Stimulated activated CD8-positive, alpha-beta memory T cell treated with anti-CD3 and anti-CD28 coated beads, Interleukin-2, amount 100 ng/mL, for 1 hour (primary cell): ENCODE data around the gene CNTNAP2.

Experiments used
- DNase-seq, 2 donors: peaks; one replicate each; pipeline ENCODE4 v3.0.0-alpha.2; 2020; ENCODE audit warnings: low read depth in 2 of 2

CNTNAP2 gene

GRCh38 chr7:146764458-146764857, 647.9 kb downstream of the CNTNAP2 start:
- no peak for DNase-seq

DNA sequence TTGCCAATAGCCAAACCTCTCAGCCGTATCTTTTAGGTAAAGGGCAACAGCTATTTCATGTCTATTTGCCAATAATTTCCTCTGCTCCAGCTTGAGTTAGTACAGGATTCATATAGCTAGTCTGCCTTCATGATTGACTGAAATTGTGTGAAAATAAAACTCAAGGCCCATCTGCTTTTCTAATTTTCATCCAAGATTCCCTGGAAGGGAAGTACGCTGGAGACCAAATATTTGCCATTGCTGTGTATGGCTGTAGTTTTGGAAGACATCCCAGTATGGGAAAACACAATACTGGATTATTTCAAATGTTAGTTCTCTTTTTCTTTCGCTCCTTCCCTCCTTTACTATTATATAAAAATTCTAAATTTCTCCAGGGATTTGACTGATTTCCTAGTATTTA, 652.4 kb downstream of the CNTNAP2 start:
- no peak for DNase-seq

- DNase-seq = no peak
These were observed 656.0 kb downstream of the CNTNAP2 start for GRCh38 chr7:146772601-146773000.

- DNase-seq = no peak
These were observed 656.9 kb downstream of the CNTNAP2 start for GRCh38 chr7:146773506-146773905.

DNA sequence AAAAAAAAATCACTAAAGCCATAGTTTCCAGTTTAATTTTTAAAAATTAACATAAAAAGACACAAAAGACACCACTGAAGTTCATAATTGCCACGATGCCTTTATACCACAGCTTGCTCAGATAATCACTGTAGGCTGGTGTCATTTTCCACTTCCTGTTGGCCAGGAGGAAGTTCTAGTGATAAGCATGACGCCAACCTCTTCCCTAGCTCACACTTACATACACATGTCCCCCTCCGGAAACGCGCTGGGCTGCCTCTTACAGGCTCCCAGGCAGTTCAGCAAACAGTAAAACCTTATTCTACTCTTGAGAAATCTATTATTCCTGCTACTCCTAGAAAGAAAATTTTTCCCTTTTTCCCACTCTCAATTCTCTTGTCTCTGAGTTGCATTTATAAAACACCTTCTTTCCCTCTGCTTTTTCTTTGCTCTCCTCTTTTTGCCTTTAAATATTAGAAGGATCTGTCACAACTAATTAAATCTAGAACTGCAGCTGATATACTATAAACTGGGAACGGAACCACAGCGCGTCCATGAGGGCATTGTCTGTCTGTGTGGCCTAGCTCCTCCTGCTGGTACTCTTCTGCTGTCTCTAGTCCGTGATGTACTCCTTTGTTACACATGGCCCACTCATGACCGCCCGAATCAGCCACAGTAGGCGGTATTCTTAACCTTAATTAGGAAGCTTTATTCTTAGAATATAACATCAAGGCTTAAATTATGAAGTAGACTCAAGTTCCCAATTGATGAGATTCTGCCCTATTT, 664.9 kb downstream of the CNTNAP2 start:
- DNase-seq = no peak

- no peak for DNase-seq
These were observed 670.7 kb downstream of the CNTNAP2 start for GRCh38 chr7:146787266-146787665.

GRCh38 chr7:146788008-146788407, 671.4 kb downstream of the CNTNAP2 start:
- no peak for DNase-seq

- no peak for DNase-seq
These were observed 675.0 kb downstream of the CNTNAP2 start for GRCh38 chr7:146791344-146792285.

DNA sequence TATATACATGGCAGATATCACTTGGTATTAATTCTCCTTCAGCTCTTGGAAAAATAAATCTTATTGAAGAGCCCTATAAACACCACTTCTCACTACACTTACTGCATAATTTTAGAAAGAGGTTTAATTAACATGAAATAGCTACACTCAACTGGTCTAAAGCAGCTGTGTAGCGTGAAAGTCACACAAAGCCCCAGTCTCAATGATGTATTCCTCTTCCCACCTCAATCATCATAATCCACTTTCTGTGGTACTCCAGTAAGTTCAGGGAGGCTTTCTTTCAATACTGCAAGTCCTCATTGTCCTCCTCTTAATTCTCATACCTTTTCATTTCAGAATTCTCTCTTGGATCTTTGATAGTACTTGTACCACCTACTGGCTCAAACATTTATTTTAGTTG, 688.0 kb downstream of the CNTNAP2 start:
- no peak for DNase-seq

DNA sequence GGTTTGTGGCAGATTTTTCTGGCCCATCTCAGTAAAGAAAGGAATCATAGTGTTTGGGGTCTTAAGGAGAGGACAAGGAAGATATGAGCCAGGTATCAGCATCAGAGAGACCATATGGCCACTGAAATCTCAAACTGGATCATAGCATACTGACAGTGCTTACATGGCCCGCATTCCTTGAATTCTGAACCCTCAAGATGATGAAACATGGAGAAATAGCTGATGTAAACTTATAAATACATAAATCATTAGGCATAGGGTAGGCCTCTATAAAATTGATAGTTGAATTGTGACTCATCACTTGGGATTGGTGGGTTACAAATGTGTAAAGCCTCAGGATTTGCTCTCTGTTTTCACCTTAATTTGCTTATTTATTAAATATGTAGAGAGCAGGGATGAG, 688.5 kb downstream of the CNTNAP2 start:
- no peak for DNase-seq

- no peak for DNase-seq
These were observed 709.7 kb downstream of the CNTNAP2 start for GRCh38 chr7:146826329-146826728.

GRCh38 chr7:146830686-146831085, 714.1 kb downstream of the CNTNAP2 start:
- DNase-seq = no peak

- no peak for DNase-seq
These were observed 715.3 kb downstream of the CNTNAP2 start for GRCh38 chr7:146831875-146832274.

- DNase-seq = no peak
These were observed 727.8 kb downstream of the CNTNAP2 start for GRCh38 chr7:146844405-146844804.

DNA sequence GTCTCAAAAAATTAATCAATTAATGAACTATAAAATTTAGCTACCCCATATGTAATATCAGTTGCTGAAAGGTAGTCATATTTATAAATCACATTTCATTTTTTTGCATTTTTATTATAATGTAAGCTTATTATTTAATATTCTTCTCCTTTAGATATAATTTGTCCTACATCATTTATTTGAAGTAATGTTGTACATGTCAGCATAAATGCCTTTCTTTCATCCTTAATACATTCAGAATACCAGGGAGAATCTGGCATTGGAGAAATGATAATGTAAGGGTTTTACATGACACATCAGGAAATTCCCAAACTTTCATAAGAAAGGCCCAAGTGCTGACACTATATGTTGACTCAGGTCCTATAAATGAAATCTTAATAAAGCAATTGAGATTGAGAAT, 742.1 kb downstream of the CNTNAP2 start:
- no peak for DNase-seq

- DNase-seq = no peak
These were observed 745.1 kb downstream of the CNTNAP2 start for GRCh38 chr7:146861701-146862100.

DNA sequence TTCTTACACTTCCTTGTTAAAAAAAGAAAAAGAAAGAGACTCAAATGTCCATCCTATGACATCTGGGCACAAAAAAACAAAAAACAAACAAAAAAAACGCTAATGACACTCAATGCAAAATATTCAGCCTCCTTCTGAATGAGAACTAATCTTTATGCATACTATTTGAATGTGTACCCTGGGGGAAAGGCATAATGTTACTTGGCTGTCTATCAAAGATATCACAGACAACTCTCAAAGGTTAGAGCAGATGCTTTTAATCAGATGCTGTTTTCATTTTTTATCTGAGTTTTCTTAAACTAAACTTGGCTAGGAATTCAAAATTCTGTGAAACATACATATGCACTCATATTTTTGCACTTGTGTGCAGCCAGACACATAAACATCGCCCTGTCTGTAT, 745.8 kb downstream of the CNTNAP2 start:
- DNase-seq = no peak

GRCh38 chr7:146864644-146865043, 748.0 kb downstream of the CNTNAP2 start:
- DNase-seq = no peak

DNA sequence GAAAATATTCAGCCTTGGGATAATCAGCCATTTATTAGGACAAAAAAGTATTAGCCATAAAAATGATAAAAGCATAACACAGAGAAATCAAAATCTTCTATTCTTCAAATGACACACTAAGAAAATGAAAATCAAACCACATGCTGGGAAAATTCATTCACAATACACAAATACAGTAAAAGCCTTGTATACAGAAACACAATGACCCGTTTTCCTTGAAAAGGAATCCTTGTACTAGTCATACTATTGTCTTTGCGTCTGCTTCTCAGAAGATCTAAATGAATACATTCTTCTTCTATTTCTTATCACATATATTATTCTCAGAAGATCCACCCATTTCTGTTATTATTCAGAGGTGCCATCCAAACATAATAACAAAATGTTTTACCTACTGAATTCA, 749.1 kb downstream of the CNTNAP2 start:
- no peak for DNase-seq

DNA sequence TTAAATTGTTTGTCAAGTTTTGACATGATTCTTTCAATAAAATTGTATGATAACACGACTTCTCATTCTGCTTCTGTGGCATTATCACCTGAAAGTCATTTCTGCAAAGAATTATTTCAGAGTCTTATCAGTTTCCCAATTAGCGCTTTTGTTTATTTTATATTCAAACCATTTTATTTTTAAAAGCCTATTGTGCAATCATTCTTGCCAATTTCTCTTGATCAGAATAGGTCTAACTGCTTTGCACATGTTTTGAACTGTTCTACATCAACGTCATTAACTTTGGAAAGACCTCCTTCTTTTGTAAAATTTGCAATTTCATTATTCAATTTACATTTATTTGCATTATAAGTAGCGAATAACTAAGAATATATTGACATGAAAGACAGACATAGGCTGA, 758.1 kb downstream of the CNTNAP2 start:
- no peak for DNase-seq

DNA sequence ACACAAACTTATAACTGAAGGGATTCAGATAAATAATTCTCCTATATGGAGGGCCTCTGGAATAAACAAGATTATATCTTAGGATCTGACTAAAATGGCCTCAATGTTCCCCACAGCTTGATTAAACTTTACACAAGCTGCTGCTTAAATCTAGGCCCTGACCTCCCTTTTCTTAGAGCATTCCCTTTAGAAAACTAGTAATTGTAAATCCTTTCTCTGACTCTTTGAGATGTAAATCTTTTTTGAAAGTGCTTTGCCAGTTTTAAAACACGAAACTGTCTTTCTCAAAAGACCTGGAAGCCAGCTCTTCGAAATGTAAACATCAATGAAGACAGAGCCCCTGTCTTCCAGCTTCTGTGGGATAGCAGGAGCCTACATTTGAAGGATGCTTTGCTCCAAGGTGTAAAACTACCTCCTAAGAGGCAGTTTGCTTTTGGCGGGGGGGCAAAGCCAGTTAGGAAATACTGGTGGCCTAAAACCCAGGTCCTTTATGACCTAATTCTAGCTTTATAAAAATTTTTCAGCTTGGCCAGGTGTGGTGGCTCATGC, 758.7 kb downstream of the CNTNAP2 start:
- no peak for DNase-seq

DNA sequence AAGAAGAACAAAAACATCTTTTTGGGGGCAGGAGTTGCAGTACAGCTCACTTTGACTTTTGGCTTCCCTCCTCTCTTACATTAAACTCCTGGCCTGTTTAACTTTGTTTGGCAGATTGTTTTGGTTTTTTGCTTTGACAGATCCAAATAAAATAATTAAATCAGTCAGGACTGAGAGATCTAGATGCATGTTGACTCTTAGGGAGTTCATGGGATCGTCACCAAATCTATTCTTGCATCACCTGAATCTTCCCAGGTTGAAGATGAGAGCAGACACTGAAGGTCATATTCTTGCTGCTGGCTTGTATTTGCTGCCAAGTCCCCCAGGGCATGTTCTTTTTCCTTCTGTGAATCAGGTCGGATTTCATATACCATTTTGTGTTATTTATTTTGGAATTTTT, 759.4 kb downstream of the CNTNAP2 start:
- DNase-seq = no peak

DNA sequence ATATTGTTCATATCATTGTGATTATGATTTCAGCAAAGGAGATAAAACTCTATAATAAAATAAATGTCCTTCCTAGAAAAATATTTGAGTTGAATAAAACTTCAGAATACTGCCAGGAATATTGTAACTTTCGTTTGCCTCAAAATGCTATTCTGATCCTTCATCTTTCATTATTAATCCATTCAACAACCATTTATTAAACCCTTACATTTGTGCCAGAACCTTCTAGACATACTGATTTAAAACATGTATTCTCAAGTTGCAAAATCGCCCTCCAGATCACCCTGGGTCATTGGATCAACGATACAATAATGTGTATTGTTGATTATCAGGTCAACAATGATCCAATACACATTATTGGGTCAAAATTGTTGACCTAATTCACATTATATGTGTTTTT, 759.8 kb downstream of the CNTNAP2 start:
- no peak for DNase-seq
